GM19043 (cell line): ENCODE measurements around the gene PIK3CB.
"Not testable (repeated sequence)": the region's sequence is repeated elsewhere in the genome, so short reads cannot be mapped to it uniquely, and the experiment has no call there.

Experiments
- ATAC-seq: cut with Tn5 transposase; IDR thresholded peaks from one replicate; pipeline ENCODE4 v1.9.1; 2021; ENCODE audit warnings: low read depth; ENCODE audit not compliant: unreplicated experiment

The PIK3CB gene

DNA sequence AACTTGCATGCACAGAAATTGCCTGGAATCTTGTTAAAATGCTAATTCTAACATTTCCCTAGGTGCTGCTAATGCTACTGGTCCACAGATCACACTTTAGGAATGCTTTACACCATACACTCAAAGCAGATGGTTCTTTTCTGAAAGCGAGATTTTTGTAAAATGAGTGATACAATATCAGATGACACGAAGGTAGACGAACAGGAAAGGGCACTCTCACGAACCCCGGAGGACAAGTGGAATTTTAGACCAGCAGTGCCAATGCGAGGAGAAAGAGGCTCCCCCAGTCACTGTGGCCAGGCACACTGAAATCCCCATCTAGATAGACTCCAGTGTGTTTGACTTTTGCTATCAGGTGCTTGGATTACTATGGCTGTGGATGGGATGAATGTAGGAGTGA, 205.2 kb downstream of the PIK3CB start:
- ATAC-seq: no peak

DNA sequence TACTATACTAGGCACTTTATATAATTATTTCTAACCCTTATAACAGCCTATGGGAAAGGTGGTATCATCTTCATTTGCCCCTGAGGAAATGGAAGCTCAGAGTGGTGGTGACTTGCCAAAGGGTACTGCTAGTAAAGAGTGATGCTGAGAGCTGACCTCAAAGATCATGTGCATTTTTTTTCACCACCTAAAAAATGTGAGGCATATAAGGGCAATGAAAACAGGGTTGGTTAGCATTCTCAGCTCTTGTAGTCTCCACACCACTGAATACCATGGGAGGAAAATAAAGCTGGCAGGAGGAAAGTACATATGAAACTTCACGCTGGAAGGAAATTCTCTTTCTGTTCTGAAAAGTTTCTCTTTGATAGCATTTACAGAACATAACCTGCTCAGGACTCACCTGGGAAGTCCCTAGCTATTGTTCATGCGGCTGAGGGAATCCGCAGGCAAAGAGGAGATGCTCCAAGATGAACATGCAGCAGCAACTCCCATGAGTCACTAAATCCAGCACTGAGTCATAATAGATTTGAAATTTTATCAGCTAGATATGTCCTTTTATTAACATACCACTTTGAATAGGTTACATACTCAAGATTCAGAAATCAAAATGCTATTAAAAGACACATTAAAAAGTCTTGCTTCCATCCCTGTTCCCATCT, 208.9 kb downstream of the PIK3CB start:
- ATAC-seq: no peak

DNA sequence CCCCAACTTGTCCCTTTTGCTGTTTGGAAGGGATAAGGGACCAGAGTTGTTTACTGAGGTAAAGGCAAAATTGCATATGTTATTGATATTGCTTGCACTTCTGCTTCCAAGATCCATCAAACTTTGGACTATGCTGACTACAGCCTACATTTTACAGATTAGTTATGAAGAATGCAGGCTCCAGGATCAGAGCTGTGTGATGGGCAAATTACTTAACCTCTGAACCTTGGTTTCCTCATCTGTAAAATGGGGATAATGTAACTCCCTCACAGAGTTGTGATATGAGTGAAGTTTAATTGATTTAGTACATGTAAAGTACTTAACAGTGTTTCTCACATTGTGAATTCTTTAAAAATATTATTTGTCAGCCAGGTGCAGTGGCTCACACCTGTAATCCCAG, 210.2 kb downstream of the PIK3CB start:
- ATAC-seq: no peak

DNA sequence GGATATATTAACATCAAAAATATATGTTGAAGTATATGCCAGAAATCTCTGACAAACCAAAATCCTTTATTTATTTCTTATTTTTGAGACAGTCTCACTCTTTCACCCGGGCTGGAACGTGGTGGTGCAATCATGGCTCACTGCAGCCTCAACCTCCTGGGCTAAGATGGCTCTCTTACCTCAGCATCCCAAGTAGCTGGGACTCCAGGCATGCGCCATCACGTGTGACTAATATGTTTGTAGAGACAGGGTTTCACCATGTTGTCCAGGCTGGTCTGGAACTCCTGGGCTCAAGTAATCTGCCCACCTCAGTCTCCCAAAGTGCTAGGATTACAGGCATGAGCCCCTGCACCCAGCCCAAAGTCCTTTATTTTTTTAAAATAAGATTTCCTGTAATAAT, 214.3 kb downstream of the PIK3CB start:
- no peak for ATAC-seq

DNA sequence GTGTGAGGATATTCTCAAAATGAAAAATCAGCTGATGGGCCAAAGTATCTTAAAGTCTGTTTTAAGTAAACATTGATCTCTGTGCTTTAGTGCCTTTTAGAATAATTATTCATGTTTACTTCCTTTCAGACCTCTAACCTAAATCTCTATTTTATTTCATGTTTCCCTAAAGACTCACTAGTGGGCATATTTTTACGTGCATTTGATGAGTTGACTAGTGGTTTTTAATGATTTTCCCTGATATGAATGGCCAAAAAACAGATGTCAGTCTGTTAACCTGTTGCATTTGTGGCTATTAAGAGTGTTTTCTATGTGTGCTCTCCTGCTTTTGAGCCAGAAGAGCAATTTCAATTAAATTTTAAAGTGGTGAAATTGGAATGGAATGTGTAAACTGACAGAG, 219.3 kb downstream of the PIK3CB start:
- ATAC-seq: no peak

DNA sequence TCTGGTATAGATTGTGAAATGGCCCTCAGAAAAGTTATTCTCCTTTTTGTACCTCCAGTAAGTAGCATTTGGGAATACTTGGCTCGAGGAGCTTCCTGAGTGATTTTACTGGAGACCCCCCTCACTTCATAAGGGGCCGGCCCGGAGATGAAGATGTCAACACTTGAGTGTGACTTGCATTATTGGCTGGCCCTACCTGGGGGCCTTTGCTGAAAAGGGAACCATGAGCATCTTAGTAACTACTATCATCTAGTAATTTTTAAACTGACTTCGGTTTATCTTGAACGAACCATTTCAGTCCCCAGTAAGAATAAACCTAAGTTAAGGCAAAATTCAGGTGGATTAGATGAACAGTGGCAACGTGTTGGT, 224.8 kb downstream of the PIK3CB start:
- no peak for ATAC-seq

DNA sequence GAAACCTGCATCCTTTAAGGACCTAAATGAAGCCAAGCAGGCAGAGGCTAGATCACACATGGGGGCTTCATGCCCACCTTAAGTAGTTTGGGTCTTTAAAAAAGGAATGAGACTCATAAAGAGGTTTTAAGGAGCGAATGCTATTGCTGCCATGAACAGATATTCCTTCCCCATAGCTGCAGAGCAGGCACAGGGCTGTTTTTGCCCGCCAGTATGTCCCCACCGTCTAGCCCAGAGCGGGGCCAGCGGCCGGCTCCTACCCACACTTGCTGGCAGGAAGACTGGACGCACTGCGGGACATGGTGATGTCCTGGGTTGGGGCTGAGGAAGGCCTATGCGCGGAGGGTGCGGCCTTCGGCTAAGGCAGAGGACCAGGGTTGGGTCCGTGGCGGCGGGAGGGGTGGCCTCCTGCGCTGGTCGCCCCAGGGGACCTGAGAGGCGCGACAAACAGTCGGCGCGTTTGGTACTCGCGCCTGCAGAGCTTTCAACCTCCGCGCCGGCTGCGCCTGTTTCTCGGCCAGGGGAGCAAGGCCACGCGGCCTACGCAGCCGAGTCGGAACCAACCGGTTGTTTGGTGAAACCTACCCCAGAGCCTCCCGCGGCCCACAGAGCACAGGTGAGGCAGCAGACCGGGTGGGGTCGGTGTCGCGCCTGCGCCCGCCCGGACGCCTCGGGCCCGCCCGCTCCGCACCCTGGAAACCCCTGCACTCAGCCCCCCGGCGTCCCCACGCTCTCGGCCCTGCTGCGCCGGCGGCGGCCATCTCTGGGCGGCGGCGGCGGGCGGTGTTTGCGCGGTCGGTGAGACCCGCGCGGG, 226.2 kb downstream of the PIK3CB start, which contains the start of gene FAIM:
FAIM (plus strand) TSS at position 450 of the 814 bp plus-strand sequence. CDS start 10,956 bp downstream, outside the sequence.
- peak; percentile 70 for ATAC-seq

DNA sequence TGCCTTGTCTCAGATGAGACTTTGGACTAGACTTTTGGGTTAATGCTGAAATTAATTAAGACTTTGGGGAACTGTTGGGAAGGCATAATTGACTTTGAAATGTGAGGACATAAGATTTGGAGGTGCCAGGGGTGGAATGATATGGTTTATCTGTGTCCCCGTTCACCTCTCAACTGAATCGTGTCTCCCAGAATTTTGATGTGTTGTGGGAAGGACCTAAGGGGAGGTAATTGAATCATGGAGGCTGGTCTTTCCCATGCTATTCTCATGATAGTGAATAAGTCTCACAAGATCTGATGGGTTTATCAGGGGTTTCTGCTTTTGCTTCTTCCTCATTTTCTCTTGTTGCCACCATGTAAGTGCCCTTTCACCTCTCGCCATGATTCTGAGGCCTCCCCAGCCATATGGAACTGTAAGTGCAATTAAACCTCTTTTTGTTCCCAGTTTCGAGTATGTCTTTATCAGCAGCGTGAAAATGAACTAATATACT, 230.6 kb downstream of the PIK3CB start:
- ATAC-seq: not testable (repeated sequence)
